Measurements from ENCODE around the gene XYLB. TPM values are rescaled to one million over a fixed set of nuclear protein-coding genes. Genes with fewer than 3 reads are reported as not detected.
A peak's percentile ranks its signal among the peaks of the same experiment; 100 is the strongest.

XYLB gene
- total RNA-seq, 2 experiments from 2014 or later = 5.2 to 6.9 TPM

DNA sequence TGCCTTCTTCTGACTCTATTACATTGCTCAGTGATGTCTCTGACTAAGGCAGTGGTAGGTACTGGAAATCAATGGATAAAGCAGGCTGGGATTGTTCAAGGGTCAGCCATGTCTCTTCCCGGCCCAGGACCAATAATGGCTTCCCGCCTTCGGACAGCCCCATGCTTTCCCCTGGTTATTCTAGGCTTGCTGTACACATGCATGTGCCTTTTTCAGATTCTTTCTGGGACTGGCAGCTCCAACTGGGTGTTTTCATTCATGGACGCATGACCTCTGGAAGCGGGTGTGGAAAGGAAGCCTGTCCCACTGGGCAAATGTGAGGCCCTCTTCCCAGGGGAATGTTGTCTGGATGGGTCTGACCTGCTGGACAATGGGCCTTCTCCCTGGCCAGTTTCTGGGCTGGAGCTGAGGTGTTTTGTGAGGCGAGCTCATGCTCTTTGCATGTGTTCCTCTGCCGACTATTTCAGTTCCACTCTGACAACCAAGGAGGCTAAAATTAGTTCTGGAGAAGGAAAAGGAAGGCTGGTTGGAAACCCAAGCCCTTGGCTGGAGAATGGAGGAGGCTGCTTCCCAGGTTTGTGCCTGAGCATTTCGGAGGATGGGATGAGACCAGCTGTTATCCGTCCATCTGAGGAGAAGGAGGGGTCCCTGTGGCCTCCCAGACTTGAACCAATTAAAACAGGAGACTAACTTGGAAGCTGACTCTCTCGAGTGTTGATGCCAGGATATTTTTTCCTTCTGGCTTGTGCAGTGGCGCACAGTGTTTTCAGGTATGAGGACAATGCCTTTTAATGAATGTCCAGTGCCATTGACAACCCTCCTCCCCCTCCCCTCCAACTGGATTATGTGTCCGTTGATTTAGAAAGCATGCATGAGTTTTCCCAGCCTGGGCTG lies 114.0 kb downstream of the XYLB start:
- Mint-ChIP-seq H3K36me3 (peaks cover 2% of the 10 kb centered on the region), H3K4me1 (peaks cover 6% of the 10 kb centered on the region), H3K9me3 (ENCODE audit: low read depth) (peaks cover 3% of the 10 kb centered on the region), H3K27me3 (no peaks in the 10 kb centered on the region), H3K4me3 (no peak overlapping the region), H3K27ac (no peak overlapping the region)
- DNase-seq = peak; percentile 18
- ATAC-seq = no peak
- CTCF ChIA-PET = no interaction called here

Other genes starting within 250 kb of the XYLB start
- 10 to 100 TPM; 91.3 to 91.7 TPM for gene ACAA1, start 209.7 kb upstream of the XYLB start, total RNA-seq
- 10 to 100 TPM; 69.3 to 70.3 TPM for gene MYD88, start 208.1 kb upstream of the XYLB start, total RNA-seq
- gene OXSR1, start 181.2 kb upstream of the XYLB start, total RNA-seq = 10 to 100 TPM; 47.8 to 56.3 TPM
- gene SLC22A13, start 81.0 kb upstream of the XYLB start, total RNA-seq = 1 to 10 TPM in 1 of 2 experiments, under 1 TPM in 1; 0.47 to 1.1 TPM
- gene SLC22A14, start 64.5 kb upstream of the XYLB start, total RNA-seq = not detected
- gene ACVR2B, start 107.1 kb downstream of the XYLB start, total RNA-seq = 1 to 10 TPM; 4.6 to 6.4 TPM
- gene EXOG, start 149.6 kb downstream of the XYLB start, total RNA-seq = 10 to 100 TPM; 19.7 to 23.8 TPM